ENCODE data around the gene SOX5. TPM values are rescaled to one million over a fixed set of nuclear protein-coding genes. Genes with fewer than 3 reads are reported as not detected.

Gene SOX5
- polyA plus RNA-seq, 1 of the 3 experiments (the other 2 are of a cell fraction) = 0.21 TPM

DNA sequence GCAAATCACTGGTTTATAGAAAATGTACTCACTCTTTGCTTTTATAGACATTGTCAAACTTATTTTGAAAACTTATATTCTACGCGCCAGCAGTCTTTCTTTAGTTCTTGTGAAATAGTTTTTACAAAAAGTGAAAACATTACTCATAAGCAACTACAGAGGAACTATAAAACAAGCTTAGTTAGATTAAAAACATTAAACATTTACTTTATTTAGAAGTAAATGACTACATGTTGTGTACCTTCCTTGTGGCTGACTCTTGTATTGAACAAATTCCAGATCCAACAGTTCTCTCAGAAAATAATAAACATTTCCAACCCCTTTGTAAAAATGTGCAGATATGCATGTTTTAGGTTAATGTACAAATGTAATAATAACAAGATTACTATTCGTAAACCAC is 198.5 kb downstream of the SOX5 start:
- TF ChIP-seq SIN3A (IDR thresholded peaks at IDR 0.05; ENCODE audit: borderline replicate concordance, low read depth, low read length) = no peak
- TF ChIP-seq RXRA (IDR thresholded peaks at IDR 0.05; ENCODE audit: borderline replicate concordance, low read depth) = no peak
- no peak for TF ChIP-seq MEF2A (IDR thresholded peaks at IDR 0.05; ENCODE audit: borderline replicate concordance, low read depth)
- TF ChIP-seq POLR2AphosphoS5 (IDR thresholded peaks at IDR 0.05; ENCODE audit: low read depth, low read length) = no peak
- CTCF ChIA-PET = no interaction called here

DNA sequence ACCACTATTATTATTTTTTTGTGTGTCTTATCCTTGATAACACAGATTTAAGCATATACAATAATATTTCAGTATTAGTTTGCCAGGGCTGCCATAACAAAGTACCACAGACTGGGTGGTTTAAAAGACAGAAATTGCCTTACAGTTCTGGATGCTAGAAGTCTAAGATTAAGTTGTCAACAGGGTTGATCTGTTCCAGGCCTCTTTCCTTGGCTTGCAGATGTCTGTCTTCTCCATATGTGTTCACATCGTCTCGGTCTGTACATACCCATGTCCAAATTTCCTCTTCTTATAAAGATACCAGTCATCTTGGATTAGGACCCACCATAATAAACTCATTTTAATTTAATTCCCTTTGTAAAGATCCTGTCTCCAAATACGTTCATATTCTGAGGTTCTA is 204.8 kb downstream of the SOX5 start:
- H3K9me3 ChIP-seq = no peaks in the 10 kb centered on the region
- no peak overlapping the region for H3K4me2 ChIP-seq
- H3F3A ChIP-seq (replicated peaks; ENCODE audit: insufficient read depth) = no peaks in the 10 kb centered on the region
- no peak for DNase-seq
- TF ChIP-seq CHD2 (IDR thresholded peaks at IDR 0.05; ENCODE audit: low read length, partially characterized antibody) = no peak
- TF ChIP-seq RCOR1 (IDR thresholded peaks at IDR 0.05; ENCODE audit: low read length) = no peak
- TF ChIP-seq, protein P1, sequence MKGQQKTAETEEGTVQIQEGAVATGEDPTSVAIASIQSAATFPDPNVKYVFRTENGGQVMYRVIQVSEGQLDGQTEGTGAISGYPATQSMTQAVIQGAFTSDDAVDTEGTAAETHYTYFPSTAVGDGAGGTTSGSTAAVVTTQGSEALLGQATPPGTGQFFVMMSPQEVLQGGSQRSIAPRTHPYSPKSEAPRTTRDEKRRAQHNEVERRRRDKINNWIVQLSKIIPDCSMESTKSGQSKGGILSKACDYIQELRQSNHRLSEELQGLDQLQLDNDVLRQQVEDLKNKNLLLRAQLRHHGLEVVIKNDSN (IDR thresholded peaks at IDR 0.05; ENCODE audit: borderline replicate concordance, low read depth) = no peak
- no peak for TF ChIP-seq TCF12 (IDR thresholded peaks at IDR 0.05)
- no peak for TF ChIP-seq JUND (IDR thresholded peaks at IDR 0.05)
- TF ChIP-seq, protein P2, sequence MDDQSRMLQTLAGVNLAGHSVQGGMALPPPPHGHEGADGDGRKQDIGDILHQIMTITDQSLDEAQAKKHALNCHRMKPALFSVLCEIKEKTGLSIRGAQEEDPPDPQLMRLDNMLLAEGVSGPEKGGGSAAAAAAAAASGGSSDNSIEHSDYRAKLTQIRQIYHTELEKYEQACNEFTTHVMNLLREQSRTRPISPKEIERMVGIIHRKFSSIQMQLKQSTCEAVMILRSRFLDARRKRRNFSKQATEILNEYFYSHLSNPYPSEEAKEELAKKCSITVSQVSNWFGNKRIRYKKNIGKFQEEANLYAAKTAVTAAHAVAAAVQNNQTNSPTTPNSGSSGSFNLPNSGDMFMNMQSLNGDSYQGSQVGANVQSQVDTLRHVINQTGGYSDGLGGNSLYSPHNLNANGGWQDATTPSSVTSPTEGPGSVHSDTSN (IDR thresholded peaks at IDR 0.05) = no peak
- TF ChIP-seq YY1 (IDR thresholded peaks at IDR 0.05; ENCODE audit: low read depth) = no peak
- TF ChIP-seq, protein P3, sequence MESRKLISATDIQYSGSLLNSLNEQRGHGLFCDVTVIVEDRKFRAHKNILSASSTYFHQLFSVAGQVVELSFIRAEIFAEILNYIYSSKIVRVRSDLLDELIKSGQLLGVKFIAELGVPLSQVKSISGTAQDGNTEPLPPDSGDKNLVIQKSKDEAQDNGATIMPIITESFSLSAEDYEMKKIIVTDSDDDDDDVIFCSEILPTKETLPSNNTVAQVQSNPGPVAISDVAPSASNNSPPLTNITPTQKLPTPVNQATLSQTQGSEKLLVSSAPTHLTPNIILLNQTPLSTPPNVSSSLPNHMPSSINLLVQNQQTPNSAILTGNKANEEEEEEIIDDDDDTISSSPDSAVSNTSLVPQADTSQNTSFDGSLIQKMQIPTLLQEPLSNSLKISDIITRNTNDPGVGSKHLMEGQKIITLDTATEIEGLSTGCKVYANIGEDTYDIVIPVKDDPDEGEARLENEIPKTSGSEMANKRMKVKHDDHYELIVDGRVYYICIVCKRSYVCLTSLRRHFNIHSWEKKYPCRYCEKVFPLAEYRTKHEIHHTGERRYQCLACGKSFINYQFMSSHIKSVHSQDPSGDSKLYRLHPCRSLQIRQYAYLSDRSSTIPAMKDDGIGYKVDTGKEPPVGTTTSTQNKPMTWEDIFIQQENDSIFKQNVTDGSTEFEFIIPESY (IDR thresholded peaks at IDR 0.05; ENCODE audit: borderline replicate concordance, low read depth) = no peak
- no peak for TF ChIP-seq GATA2 (CRISPR knock-in tag; IDR thresholded peaks at IDR 0.05)
- TF ChIP-seq SMC3 (IDR thresholded peaks at IDR 0.05; ENCODE audit: low read depth, low read length) = no peak
- TF ChIP-seq EZH2phosphoT487 (IDR thresholded peaks at IDR 0.05; ENCODE audit: borderline replicate concordance, low read depth) = no peak
- TF ChIP-seq RAD21 (IDR thresholded peaks at IDR 0.05; ENCODE audit: low read length) = no peak
- TF ChIP-seq, protein P4, sequence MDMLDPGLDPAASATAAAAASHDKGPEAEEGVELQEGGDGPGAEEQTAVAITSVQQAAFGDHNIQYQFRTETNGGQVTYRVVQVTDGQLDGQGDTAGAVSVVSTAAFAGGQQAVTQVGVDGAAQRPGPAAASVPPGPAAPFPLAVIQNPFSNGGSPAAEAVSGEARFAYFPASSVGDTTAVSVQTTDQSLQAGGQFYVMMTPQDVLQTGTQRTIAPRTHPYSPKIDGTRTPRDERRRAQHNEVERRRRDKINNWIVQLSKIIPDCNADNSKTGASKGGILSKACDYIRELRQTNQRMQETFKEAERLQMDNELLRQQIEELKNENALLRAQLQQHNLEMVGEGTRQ (IDR thresholded peaks at IDR 0.05; ENCODE audit: borderline replicate concordance, low read depth, low read length) = no peak
- no peaks in the 10 kb centered on the region for H3K79me2 ChIP-seq (ENCODE audit: insufficient read depth)
- no peak overlapping the region for H3K9ac ChIP-seq
- H3K4me3 ChIP-seq (ENCODE audit: low read depth in 2 of 2, low read length in 1 of 2) = no peak overlapping the region
- no peaks in the 10 kb centered on the region for H3K9me2 ChIP-seq
- H3K36me3 ChIP-seq (replicated peaks in 1 of 2; ENCODE audit: control insufficient read depth in 1 of 2, insufficient read depth in 2 of 2, low read length in 1 of 2) = no peaks in the 10 kb centered on the region
- 51% methylated on average over 3 of the region's 3 CpGs for WGBS (ENCODE audit: low lambda C conversion rate)
- POLR2A ChIA-PET = no interaction called here
- CTCF ChIA-PET = no interaction called here
- H3K27ac ChIP-seq (ENCODE audit: low read depth in 2 of 2, low read length in 1 of 2) = no peak overlapping the region
- H4K20me1 ChIP-seq (ENCODE audit: insufficient read depth) = no peaks in the 10 kb centered on the region
- H3K27me3 ChIP-seq (ENCODE audit: insufficient read depth) = no peaks in the 10 kb centered on the region
- H3K4me1 ChIP-seq (ENCODE audit: control insufficient read depth in 1 of 2, insufficient read depth in 2 of 2, low read depth in 1 of 2, low read length in 1 of 2) = no peaks in the 10 kb centered on the region
- H2AFZ ChIP-seq (ENCODE audit: low read depth) = no peak overlapping the region

More for the DNA sequence above, 198.5 kb downstream of the SOX5 start:
- Histone ChIP-seq H3K36me3 (replicated peaks in 1 of 2; ENCODE audit: control insufficient read depth in 1 of 2, insufficient read depth in 2 of 2, low read length in 1 of 2) (no peaks in the 10 kb centered on the region), H3K4me3 (ENCODE audit: low read depth in 2 of 2, low read length in 1 of 2) (no peak overlapping the region), H3K79me2 (ENCODE audit: insufficient read depth) (no peaks in the 10 kb centered on the region), H3K9me3 (no peaks in the 10 kb centered on the region), H3K4me2 (no peak overlapping the region), H3K4me1 (ENCODE audit: control insufficient read depth in 1 of 2, insufficient read depth in 2 of 2, low read depth in 1 of 2, low read length in 1 of 2) (no peaks in the 10 kb centered on the region), H3K9me2 (no peaks in the 10 kb centered on the region), H3K27ac (ENCODE audit: low read depth in 2 of 2, low read length in 1 of 2) (no peak overlapping the region), H3K9ac (no peak overlapping the region), H4K20me1 (ENCODE audit: insufficient read depth) (no peaks in the 10 kb centered on the region), H3K27me3 (ENCODE audit: insufficient read depth) (no peaks in the 10 kb centered on the region), H3F3A (replicated peaks; ENCODE audit: insufficient read depth) (no peaks in the 10 kb centered on the region), H2AFZ (ENCODE audit: low read depth) (no peak overlapping the region)
- no peak for DNase-seq
- POLR2A ChIA-PET = no interaction called here
- WGBS (ENCODE audit: low lambda C conversion rate) = 83% methylated on average over 3 of the region's 3 CpGs

All from SK-N-SH (cell line).